Upper lobe of left lung (tissue), 6 donors: ENCODE data around the gene CTU2. TPM values are rescaled to one million over a fixed set of nuclear protein-coding genes. Genes with fewer than 3 reads are reported as not detected.

ENCODE experiments used
- ATAC-seq, 2 donors: fragments of 200-7000 bp; cut with Tn5 transposase; one replicate each; pipeline ENCODE4 v1.9.1; 2022; ENCODE audit warnings: mild to moderate bottlenecking in 2 of 2, moderate library complexity in 2 of 2; ENCODE audit not compliant: low FRiP score in 2 of 2
- DNase-seq, 2 donors: peaks; one replicate each; pipeline ENCODE4 v3.0.0-alpha.2; 2019 to 2020
- H3K27ac ChIP-seq, 4 donors: fragments of 200-600 bp; sonication (generic); one replicate each; pipeline ENCODE4 v1.5.1; 2016 to 2019
- H3K27me3 ChIP-seq, 4 donors: fragments of 200-600 bp; sonication (generic); one replicate each; pipeline ENCODE4 v1.5.1; 2017 to 2019
- H3K36me3 ChIP-seq, 4 donors: fragments of 200-600 bp; sonication (generic); one replicate each; pipeline ENCODE4 v1.5.1; 2016 to 2019
- H3K4me1 ChIP-seq, 4 donors: fragments of 200-600 bp; sonication (generic); one replicate each; pipeline ENCODE4 v1.5.1; 2018 to 2019
- H3K4me3 ChIP-seq, 4 donors: fragments of 200-600 bp; sonication (generic); one replicate each; pipeline ENCODE4 v1.5.1; 2017 to 2019; ENCODE audit warnings: mild to moderate bottlenecking in 2 of 4, moderate library complexity in 1 of 4
- H3K9me3 ChIP-seq, 4 donors: fragments of 200-600 bp; sonication (generic); one replicate each; pipeline ENCODE4 v1.5.1; 2018 to 2019
- CTCF ChIP-seq, 6 experiments: fragments of 450-650 bp in 4 of 6; fragments of 200-600 bp in 2 of 6; sonication (generic) in 2 of 6; IDR thresholded peaks; one replicate each; pipeline ENCODE4 v1.5.1; 2016 to 2019; ENCODE audit warnings: antibody characterized with exemption in 6 of 6
- EP300 ChIP-seq, 4 donors: sonication (generic); formaldehyde crosslinking; IDR thresholded peaks; one replicate each; pipeline ENCODE4 v1.5.1; 2017; ENCODE audit warnings: antibody characterized with exemption in 4 of 4, control low read depth in 2 of 4
- POLR2A ChIP-seq, 4 donors: fragments of 450-650 bp; IDR thresholded peaks; one replicate each; pipeline ENCODE4 v1.5.1; 2016 to 2017; ENCODE audit warnings: antibody characterized with exemption in 4 of 4, mild to moderate bottlenecking in 2 of 4
- POLR2AphosphoS5 ChIP-seq, 2 donors: sonication (generic); formaldehyde crosslinking; IDR thresholded peaks; one replicate each; pipeline ENCODE4 v1.5.1; 2017; ENCODE audit warnings: antibody characterized with exemption in 2 of 2
- WGBS, 2 donors: methylation state at CpG; one replicate each; pipeline ENCODE4 v1.1.5; 2017 to 2018; 5-methylcytosine and 5-hydroxymethylcytosine counted together
- total RNA-seq, 6 donors: library from RNA; depleted of rRNA in 4 of 6; stranded (reverse); fragments of >200 nt in 4 of 6; gene quantifications; one replicate each; pipeline versions ENCODE4 v1.1.0 to v1.2.1, GENCODE V29; 2016 to 2021
- donor health status: DM: no; HTN: no; CAD: no; lungs with moderate emphysema.
- donor health status: DM: no; HTN: yes; CAD: no; lungs with severe emphysema.

CTU2 gene
- total RNA-seq, 6 donors from 2014 or later = 9.4 to 31.4 (median 20.6) TPM

- H3K4me3 ChIP-seq = no peak overlapping the region
- peak overlapping the region in 3 of 4 donors; percentile 87 to 96 (median 92) for H3K27ac ChIP-seq
- no peak for TF ChIP-seq CTCF (IDR thresholded peaks at IDR 0.05)
- no peak for TF ChIP-seq POLR2A (IDR thresholded peaks at IDR 0.05)
- TF ChIP-seq POLR2AphosphoS5 (IDR thresholded peaks at IDR 0.05) = no peak
- no peak for TF ChIP-seq EP300 (IDR thresholded peaks at IDR 0.05)
- WGBS, 2 donors = 95% methylated on average over 11 to 16 of the region's 16 CpGs
- DNase-seq (peak in 1 of 2 donors; percentile 81), ATAC-seq (no peak)
- peaks cover 45 to 71% (median 54%) of the 10 kb centered on the region in 4 donors for H3K4me1 ChIP-seq
- no peaks in the 10 kb centered on the region for H3K9me3 ChIP-seq
- H3K36me3 ChIP-seq = peaks cover 12 to 45% (median 37%) of the 10 kb centered on the region in 4 donors
- H3K27me3 ChIP-seq = no peaks in the 10 kb centered on the region
Measured at GRCh38 chr16:88699180-88699579, 7.1 kb upstream of the CTU2 start.

- no peak for DNase-seq
- no peaks in the 10 kb centered on the region for H3K27me3 ChIP-seq
- H3K4me1 ChIP-seq = peaks cover 56 to 82% (median 65%) of the 10 kb centered on the region in 4 donors
- H3K4me3 ChIP-seq = peak overlapping the region in 3 of 4 donors; percentile 17 to 98 (median 35)
- H3K27ac ChIP-seq = peak overlapping the region; percentile 87 to 96 (median 92)
- peaks cover 12 to 45% (median 37%) of the 10 kb centered on the region in 4 donors for H3K36me3 ChIP-seq
- no peak for ATAC-seq
- TF ChIP-seq EP300 (IDR thresholded peaks at IDR 0.05) (no peak), POLR2A (IDR thresholded peaks at IDR 0.05) (no peak), POLR2AphosphoS5 (IDR thresholded peaks at IDR 0.05) (no peak), CTCF (IDR thresholded peaks at IDR 0.05) (no peak)
- 38 to 66% methylated on average over 3 to 14 of the region's 14 CpGs for WGBS, 2 donors
- H3K9me3 ChIP-seq = no peaks in the 10 kb centered on the region
Measured at GRCh38 chr16:88700322-88700635, 6.0 kb upstream of the CTU2 start.

GRCh38 chr16:88700636-88701482 lies 5.4 kb upstream of the CTU2 start:
- ATAC-seq (peak; percentile 82 to 86), DNase-seq (peak; percentile 94 to 97)
- Histone ChIP-seq H3K4me1 (peaks cover 60 to 87% (median 67%) of the 10 kb centered on the region in 4 donors), H3K9me3 (no peaks in the 10 kb centered on the region), H3K27me3 (no peaks in the 10 kb centered on the region), H3K4me3 (peak overlapping the region in 3 of 4 donors; percentile 17 to 98 (median 35)), H3K27ac (peak overlapping the region; percentile 87 to 96 (median 92)), H3K36me3 (peaks cover 12 to 45% (median 37%) of the 10 kb centered on the region in 4 donors)
- TF ChIP-seq POLR2A (IDR thresholded peaks at IDR 0.05) (no peak), EP300 (IDR thresholded peaks at IDR 0.05) (peak in 1 of 4 donors; percentile 51), CTCF (IDR thresholded peaks at IDR 0.05) (no peak), POLR2AphosphoS5 (IDR thresholded peaks at IDR 0.05) (peak; percentile 88 to 90)
- 32 to 44% methylated on average over 24 to 32 of the region's 42 CpGs for WGBS, 2 donors

GRCh38 chr16:88701581-88702370 lies 4.5 kb upstream of the CTU2 start:
- 48 to 81% methylated on average over 14 to 20 of the region's 30 CpGs for WGBS, 2 donors
- peak overlapping the region in 3 of 4 donors; percentile 17 to 98 (median 35) for H3K4me3 ChIP-seq

More at GRCh38 chr16:88701581-88702370, 4.5 kb upstream of the CTU2 start:
- Histone ChIP-seq H3K27me3 (no peaks in the 10 kb centered on the region), H3K9me3 (no peaks in the 10 kb centered on the region), H3K36me3 (peaks cover 12 to 37% (median 30%) of the 10 kb centered on the region in 4 donors), H3K4me1 (peaks cover 61 to 90% (median 69%) of the 10 kb centered on the region in 4 donors), H3K27ac (peak overlapping the region; percentile 87 to 96 (median 92))
- DNase-seq (peak in 1 of 2 donors; percentile 75), ATAC-seq (no peak)
- TF ChIP-seq CTCF (IDR thresholded peaks at IDR 0.05) = no peak
- no peak for TF ChIP-seq EP300 (IDR thresholded peaks at IDR 0.05)
- TF ChIP-seq POLR2A (IDR thresholded peaks at IDR 0.05) = no peak
- no peak for TF ChIP-seq POLR2AphosphoS5 (IDR thresholded peaks at IDR 0.05)
